ENCODE results near the gene KIAA0586. TPM values are rescaled to one million over a fixed set of nuclear protein-coding genes. Genes with fewer than 3 reads are reported as not detected.
"Not testable (repeated sequence)": the region's sequence is repeated elsewhere in the genome, so short reads cannot be mapped to it uniquely, and the experiment has no call there.

Gene KIAA0586
- total RNA-seq, 1 donor from 2014 or later, result 18.3 TPM

DNA sequence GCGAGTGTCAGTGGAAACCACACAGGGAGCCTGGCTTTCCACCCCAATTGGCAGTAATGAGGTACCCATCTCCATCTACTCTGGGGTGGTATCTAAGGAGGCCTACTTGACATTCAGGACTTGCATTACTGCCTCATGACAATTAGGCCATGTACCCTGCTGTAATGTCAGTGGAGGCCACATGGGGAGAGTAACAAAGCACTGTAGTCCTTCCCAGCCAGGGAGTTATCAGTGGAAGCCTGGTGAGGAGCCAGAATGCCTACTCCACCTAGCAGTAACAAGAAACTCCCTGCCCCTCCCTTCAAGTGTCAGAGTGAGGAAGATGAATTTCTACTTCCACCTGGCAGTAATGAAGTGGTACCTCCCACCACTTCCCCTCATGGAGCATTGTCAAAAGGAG lies 12.7 kb upstream of the KIAA0586 start:
- no peak overlapping the region for H3K4me3 Mint-ChIP-seq (ENCODE audit: unreplicated experiment)
- TF ChIP-seq, protein P1, sequence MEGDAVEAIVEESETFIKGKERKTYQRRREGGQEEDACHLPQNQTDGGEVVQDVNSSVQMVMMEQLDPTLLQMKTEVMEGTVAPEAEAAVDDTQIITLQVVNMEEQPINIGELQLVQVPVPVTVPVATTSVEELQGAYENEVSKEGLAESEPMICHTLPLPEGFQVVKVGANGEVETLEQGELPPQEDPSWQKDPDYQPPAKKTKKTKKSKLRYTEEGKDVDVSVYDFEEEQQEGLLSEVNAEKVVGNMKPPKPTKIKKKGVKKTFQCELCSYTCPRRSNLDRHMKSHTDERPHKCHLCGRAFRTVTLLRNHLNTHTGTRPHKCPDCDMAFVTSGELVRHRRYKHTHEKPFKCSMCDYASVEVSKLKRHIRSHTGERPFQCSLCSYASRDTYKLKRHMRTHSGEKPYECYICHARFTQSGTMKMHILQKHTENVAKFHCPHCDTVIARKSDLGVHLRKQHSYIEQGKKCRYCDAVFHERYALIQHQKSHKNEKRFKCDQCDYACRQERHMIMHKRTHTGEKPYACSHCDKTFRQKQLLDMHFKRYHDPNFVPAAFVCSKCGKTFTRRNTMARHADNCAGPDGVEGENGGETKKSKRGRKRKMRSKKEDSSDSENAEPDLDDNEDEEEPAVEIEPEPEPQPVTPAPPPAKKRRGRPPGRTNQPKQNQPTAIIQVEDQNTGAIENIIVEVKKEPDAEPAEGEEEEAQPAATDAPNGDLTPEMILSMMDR (IDR thresholded peaks at IDR 0.05; ENCODE audit: unreplicated experiment), result no peak
- DNase-seq (ENCODE audit: low spot score), result no peak
- no peaks in the 10 kb centered on the region for H3K4me1 Mint-ChIP-seq (ENCODE audit: unreplicated experiment)
- no peaks in the 10 kb centered on the region for H3K9me3 Mint-ChIP-seq (ENCODE audit: unreplicated experiment)
- no peak overlapping the region for H3K27ac Mint-ChIP-seq (ENCODE audit: unreplicated experiment)
- H3K27me3 Mint-ChIP-seq (ENCODE audit: unreplicated experiment), result no peaks in the 10 kb centered on the region
- H3K36me3 Mint-ChIP-seq (ENCODE audit: low read depth, unreplicated experiment), result peaks cover 32% of the 10 kb centered on the region

DNA sequence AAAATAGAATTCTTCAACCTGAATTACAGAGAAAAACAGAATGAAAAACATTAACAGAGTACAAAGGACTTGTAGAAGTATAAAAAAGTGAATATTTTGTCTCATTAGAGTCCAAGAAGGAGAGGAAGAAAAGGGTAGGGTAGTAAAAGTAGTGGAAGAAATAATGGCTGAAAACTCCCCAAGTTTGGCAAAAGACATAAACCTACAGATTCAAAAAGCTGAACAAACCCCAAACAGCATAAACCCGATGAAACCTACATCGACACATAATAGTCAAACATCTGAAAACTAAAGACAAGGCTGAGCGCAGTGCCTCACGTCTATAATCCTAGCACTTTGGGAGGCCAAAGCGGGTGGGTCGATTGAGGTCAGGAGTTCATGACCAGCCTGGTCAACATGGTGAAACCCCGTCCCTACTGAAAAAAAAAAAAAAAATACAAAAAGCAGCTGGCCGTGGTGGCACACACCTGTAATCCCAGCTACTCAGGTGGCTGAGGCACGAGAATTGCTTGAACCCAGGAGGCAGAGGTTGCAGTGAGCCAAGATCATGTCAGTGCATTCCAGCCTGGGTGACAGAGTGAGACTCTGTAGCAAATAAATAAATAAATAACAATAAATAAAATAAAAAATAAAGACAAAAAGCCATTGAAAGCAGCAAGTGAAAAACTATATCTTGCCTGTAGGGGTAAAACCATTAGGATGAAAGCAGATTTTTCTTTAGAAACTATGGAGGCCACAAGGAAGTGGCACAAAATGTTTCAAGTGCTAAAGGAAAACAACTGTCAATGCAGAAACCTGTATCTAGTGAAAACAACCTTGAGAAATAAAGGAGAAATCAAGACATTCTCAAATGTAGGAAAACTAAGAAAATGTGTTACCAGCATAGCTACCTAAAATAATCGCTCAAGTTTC lies 11.6 kb upstream of the KIAA0586 start:
- TF ChIP-seq, protein P1 (IDR thresholded peaks at IDR 0.05; ENCODE audit: unreplicated experiment), result no peak
- no peak for DNase-seq (ENCODE audit: low spot score)
- Mint-ChIP-seq H3K36me3 (ENCODE audit: low read depth, unreplicated experiment) (peaks cover 29% of the 10 kb centered on the region), H3K4me3 (ENCODE audit: unreplicated experiment) (no peak overlapping the region), H3K27ac (ENCODE audit: unreplicated experiment) (no peak overlapping the region), H3K9me3 (ENCODE audit: unreplicated experiment) (no peaks in the 10 kb centered on the region), H3K4me1 (ENCODE audit: unreplicated experiment) (no peaks in the 10 kb centered on the region), H3K27me3 (ENCODE audit: unreplicated experiment) (no peaks in the 10 kb centered on the region)

- H3K4me1 Mint-ChIP-seq (ENCODE audit: unreplicated experiment); H3K27ac Mint-ChIP-seq (ENCODE audit: unreplicated experiment); H3K27me3 Mint-ChIP-seq (ENCODE audit: unreplicated experiment); H3K9me3 Mint-ChIP-seq (ENCODE audit: unreplicated experiment); DNase-seq (ENCODE audit: low spot score): not testable (repeated sequence)
- Mint-ChIP-seq H3K4me3 (ENCODE audit: unreplicated experiment) (peak overlapping the region; percentile 53), H3K36me3 (ENCODE audit: low read depth, unreplicated experiment) (peaks cover 33% of the 10 kb centered on the region)
Measured at GRCh38 chr14:58416934-58417333, 10.6 kb upstream of the KIAA0586 start.

DNA sequence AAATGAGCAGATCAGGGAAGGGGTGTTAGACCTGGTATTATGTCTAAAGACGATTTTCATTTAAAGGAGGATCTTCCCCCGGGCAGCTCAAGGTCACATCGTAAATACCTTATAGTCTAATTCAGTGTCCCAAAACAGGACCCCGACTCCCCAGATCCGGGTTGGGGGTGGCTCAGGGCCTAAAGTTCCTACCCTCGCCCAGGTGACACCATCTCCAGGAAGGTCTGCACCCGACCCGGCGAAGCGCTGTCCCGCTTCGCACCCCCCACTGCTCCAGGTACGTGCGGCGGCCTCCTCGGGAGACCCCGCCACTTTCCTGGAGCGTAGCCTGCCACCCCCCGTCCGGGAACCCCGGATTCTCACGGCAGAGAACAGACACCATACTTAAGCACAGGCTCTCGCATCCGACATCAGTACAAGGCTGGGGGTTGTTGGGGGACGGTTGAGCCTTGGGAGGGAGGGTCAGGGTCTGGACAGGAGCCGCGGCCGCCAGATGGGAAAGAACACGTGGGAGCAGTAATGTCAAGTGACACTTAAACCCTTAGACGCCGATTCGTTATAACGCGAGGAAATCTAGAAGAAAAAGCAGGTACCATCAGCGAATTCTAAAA lies 744 bp upstream of the KIAA0586 start:
- no peaks in the 10 kb centered on the region for H3K9me3 Mint-ChIP-seq (ENCODE audit: unreplicated experiment)
- TF ChIP-seq, protein P1 (IDR thresholded peaks at IDR 0.05; ENCODE audit: unreplicated experiment), result no peak
- peak overlapping the region; percentile 99 for H3K4me3 Mint-ChIP-seq (ENCODE audit: unreplicated experiment)
- H3K27me3 Mint-ChIP-seq (ENCODE audit: unreplicated experiment), result peaks cover 7% of the 10 kb centered on the region
- peaks cover 3% of the 10 kb centered on the region for H3K36me3 Mint-ChIP-seq (ENCODE audit: low read depth, unreplicated experiment)
- DNase-seq (ENCODE audit: low spot score), result peak; percentile 57
- H3K4me1 Mint-ChIP-seq (ENCODE audit: unreplicated experiment), result peaks cover 11% of the 10 kb centered on the region
- peak overlapping the region; percentile 98 for H3K27ac Mint-ChIP-seq (ENCODE audit: unreplicated experiment)

DNA sequence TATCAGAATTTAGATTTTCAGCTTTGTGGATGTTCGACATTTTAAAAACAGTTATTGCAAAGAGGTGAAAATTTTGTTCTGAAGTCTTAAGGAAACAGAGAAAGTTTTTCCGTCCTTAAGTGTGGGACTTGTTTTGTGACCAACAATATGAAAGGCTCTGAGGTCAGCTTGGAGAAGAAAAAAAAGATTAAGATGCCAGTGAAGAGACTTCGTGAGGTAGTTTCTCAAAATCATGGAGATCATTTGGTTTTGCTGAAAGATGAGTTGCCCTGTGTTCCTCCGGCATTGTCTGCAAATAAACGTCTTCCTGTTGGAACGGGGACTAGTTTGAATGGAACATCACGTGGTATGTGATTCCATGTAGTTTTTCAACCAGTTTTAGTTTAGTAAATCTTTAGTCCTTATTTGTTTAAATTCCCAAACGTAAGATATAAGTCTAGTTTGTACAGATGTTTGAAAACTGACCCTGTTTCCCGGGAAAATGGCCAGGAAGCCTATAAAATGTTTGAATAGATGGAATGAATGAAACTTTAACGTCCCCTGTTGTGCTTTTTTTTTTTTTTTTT lies 682 bp downstream of the KIAA0586 start:
- peaks cover 11% of the 10 kb centered on the region for H3K4me1 Mint-ChIP-seq (ENCODE audit: unreplicated experiment)

More for the DNA sequence above, 682 bp downstream of the KIAA0586 start:
- H3K27me3 Mint-ChIP-seq (ENCODE audit: unreplicated experiment), result peaks cover 7% of the 10 kb centered on the region
- TF ChIP-seq, protein P1 (IDR thresholded peaks at IDR 0.05; ENCODE audit: unreplicated experiment), result no peak
- peaks cover 3% of the 10 kb centered on the region for H3K36me3 Mint-ChIP-seq (ENCODE audit: low read depth, unreplicated experiment)
- peak; percentile 10 for DNase-seq (ENCODE audit: low spot score)
- peak overlapping the region; percentile 98 for H3K27ac Mint-ChIP-seq (ENCODE audit: unreplicated experiment)
- no peaks in the 10 kb centered on the region for H3K9me3 Mint-ChIP-seq (ENCODE audit: unreplicated experiment)
- peak overlapping the region; percentile 99 for H3K4me3 Mint-ChIP-seq (ENCODE audit: unreplicated experiment)
